Heart left ventricle (tissue), 16 donors: Measurements from ENCODE around the gene MIB1. TPM values are rescaled to one million over a fixed set of nuclear protein-coding genes. Genes with fewer than 3 reads are reported as not detected.

ENCODE experiments used
- ATAC-seq, 4 donors: fragments of 200-7000 bp; cut with Tn5 transposase; one replicate each; pipeline ENCODE4 v1.9.1; 2020 to 2022; ENCODE audit warnings: moderate library complexity in 4 of 4, mild to moderate bottlenecking in 3 of 4, moderate number of reproducible peaks in 1 of 4
- DNase-seq, 5 donors: peaks; one replicate each; pipeline ENCODE4 v3.0.0-alpha.2; 2020
- H3K27ac ChIP-seq, 12 donors: fragments of 200-600 bp; sonication (generic) in 4 of 12; one replicate each; pipeline versions ENCODE4 v1.5.0 to v1.8.0; 2016 to 2022; ENCODE audit warnings: mild to moderate bottlenecking in 2 of 12
- H3K27me3 ChIP-seq, 9 donors: fragments of 200-600 bp; sonication (generic) in 2 of 9; one replicate each; pipeline versions ENCODE4 v1.5.1 to v1.8.0; 2016 to 2022; ENCODE audit warnings: mild to moderate bottlenecking in 3 of 9
- H3K36me3 ChIP-seq, 9 donors: fragments of 200-600 bp; sonication (generic) in 2 of 9; one replicate each; pipeline versions ENCODE4 v1.5.0 to v1.8.0; 2018 to 2022; ENCODE audit warnings: mild to moderate bottlenecking in 2 of 9
- H3K4me1 ChIP-seq, 12 donors: fragments of 200-600 bp; sonication (generic) in 4 of 12; one replicate each; pipeline versions ENCODE4 v1.5.0 to v1.8.0; 2016 to 2022; ENCODE audit warnings: mild to moderate bottlenecking in 3 of 12
- H3K4me3 ChIP-seq, 12 donors: fragments of 200-600 bp; sonication (generic) in 4 of 12; one replicate each; pipeline versions ENCODE4 v1.5.0 to v1.8.0; 2017 to 2022; ENCODE audit warnings: mild to moderate bottlenecking in 9 of 12, moderate library complexity in 4 of 12
- H3K9me3 ChIP-seq, 12 donors: fragments of 200-600 bp; sonication (generic) in 4 of 12; one replicate each; pipeline versions ENCODE4 v1.5.0 to v1.8.0; 2016 to 2022; ENCODE audit warnings: mild to moderate bottlenecking in 1 of 12
- CTCF ChIP-seq, 12 donors: fragments of 200-600 bp; sonication (generic) in 4 of 12; IDR thresholded peaks; one replicate each; pipeline versions ENCODE4 v1.5.0 to v1.8.0; 2018 to 2022; ENCODE audit warnings: antibody characterized with exemption in 12 of 12, mild to moderate bottlenecking in 5 of 12
- POLR2A ChIP-seq, 2 donors: fragments of 450-650 bp; IDR thresholded peaks; one replicate each; pipeline ENCODE4 v1.6.1; 2017; ENCODE audit warnings: antibody characterized with exemption in 2 of 2, mild to moderate bottlenecking in 2 of 2, moderate library complexity in 2 of 2
- WGBS, 4 donors: extraction: QIAGEN DNeasy Blood & Tissue Kit in 2 of 4; methylation state at CpG; one replicate each; pipeline versions ENCODE4 v1.1.5 to v1.1.7; 2013 to 2018; 5-methylcytosine and 5-hydroxymethylcytosine counted together
- intact Hi-C, 10 donors: fragments of 100-400 bp; cut with DNase I; formaldehyde crosslinking; loops; one replicate each; pipeline versions ENCODE4 v1.11.1 to v1.14.2; 2022
- polyA plus RNA-seq, 2 donors: library from polyadenylated mRNA; stranded (reverse); fragments of 200-250 nt; gene quantifications; one replicate each; pipeline ENCODE4 v1.2.3, GENCODE V29; 2013
- total RNA-seq, 9 donors: library from RNA; depleted of rRNA in 2 of 9; stranded (reverse); fragments of >200 nt in 2 of 9; fragmentation: NEBNext Ultra II Directional in 3 of 9; extraction: Animal tissue kit (Norgen Biotek cat#: 25700) in 3 of 9; gene quantifications; one replicate each; pipeline versions ENCODE4 v1.1.0 to v1.2.4, GENCODE V29; 2016 to 2023
- donor health status: ischemic (EF 13 %, LVEDD 7.1; RV severe dilation, severe dysfunction).
- donor health status: healthy with polysubstance abuse.
- donor health status: DM: no; HTN: yes; CAD: no.
- donor health status: DM: no; HTN: no; CAD: no.
- donor health status: ischemic (EF 25% LVEDD 6.9; RV normal size, moderate dysfunction).
- donor health status: ischemic (EF 25% LVEDD 5.7; RV mildly dilated, moderate dysfunction).
- donor health status: healthy.
- donor health status: DM: yes; HTN: yes; CAD: no.
- donor health status: ischemic (EF 35%, LVEDD 5.7; RV mildly dilated, moderate dysfunction).
- donor health status: nonischemic (EF 11% LVEDD 7.7; RV severe dilation, severe dysfunction).
- donor health status: DM: yes; HTN: yes; CAD: no.
- donor health status: PGD.
- donor health status: ischemic (EF 29% LVEDD 5.4; RV normal size, mild dysfunction).
- donor health status: nonischemic (EF 23%, LVEDD 6.1; RV moderate dilation, normal function).

Gene MIB1
- total and polyA plus RNA-seq, 11 donors = 2.5 to 33.4 (median 19.5) TPM

DNA sequence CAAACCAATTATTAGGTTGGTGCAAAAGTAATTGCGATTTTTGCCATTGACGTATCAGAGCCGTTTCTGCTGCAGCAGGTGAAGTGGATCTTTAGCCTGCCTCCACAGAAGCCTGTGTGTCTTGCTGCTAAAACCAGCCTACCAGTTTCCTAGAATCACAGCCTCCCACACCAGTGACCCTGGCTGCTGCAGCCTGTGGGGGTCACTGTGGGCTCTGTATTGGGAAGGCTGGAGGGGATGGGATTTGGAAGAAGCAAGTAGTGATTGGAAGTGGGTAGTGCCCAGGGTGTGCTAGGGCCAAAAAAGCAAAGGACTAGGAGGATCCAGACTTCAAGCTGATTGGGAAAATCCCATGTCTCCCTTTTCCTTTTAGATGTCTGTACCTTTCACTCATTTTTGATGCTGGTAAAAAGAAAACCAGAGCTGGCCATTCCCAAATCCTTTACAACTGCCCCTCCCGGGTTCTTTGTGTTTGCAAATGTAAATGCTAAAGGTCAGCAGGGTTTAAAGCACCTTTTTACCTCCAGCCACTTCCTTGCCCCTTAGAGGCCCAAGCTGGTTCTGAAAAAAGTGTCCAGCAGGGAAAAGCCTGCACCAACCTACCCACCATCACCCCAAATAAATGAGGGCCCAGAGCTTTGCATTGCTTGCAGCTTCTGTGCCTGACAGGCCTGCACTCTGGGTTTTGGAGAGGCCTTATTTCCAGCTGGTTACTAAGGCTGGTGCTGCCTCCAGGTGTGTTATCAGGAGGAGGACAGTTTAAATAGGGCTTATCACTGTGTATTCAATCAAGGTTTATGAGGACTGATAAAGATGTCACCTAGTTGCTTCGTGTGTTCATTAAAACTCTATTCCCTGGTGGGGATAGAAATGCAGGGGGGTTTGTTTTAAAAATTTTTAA is 172.0 kb downstream of the MIB1 start:
- TF ChIP-seq POLR2A (IDR thresholded peaks at IDR 0.05) = no peak
- TF ChIP-seq CTCF (IDR thresholded peaks at IDR 0.05) = peak in 2 of 12 donors; percentile 25 to 30
- no peak overlapping the region for H3K27ac ChIP-seq
- no peaks in the 10 kb centered on the region for H3K27me3 ChIP-seq
- H3K36me3 ChIP-seq = no peaks in the 10 kb centered on the region
- DNase-seq (no peak), ATAC-seq (peak in 3 of 4 donors; percentile 60 to 67 (median 62))
- H3K4me1 ChIP-seq = no peaks in the 10 kb centered on the region
- peaks cover 0 to 7% (median 0%) of the 10 kb centered on the region in 12 donors for H3K9me3 ChIP-seq
- WGBS, 4 donors = 60 to 70% (median 63%) methylated on average over 5 of the region's 5 CpGs
- intact Hi-C loops = loop anchor here in 9 of 10 donors (2.0 to 10.0 kb wide), 6 partner anchors 252 to 792 kb away; partner anchors contain the start of gene GATA6 (in 3 of the 9)
- H3K4me3 ChIP-seq = no peak overlapping the region

DNA sequence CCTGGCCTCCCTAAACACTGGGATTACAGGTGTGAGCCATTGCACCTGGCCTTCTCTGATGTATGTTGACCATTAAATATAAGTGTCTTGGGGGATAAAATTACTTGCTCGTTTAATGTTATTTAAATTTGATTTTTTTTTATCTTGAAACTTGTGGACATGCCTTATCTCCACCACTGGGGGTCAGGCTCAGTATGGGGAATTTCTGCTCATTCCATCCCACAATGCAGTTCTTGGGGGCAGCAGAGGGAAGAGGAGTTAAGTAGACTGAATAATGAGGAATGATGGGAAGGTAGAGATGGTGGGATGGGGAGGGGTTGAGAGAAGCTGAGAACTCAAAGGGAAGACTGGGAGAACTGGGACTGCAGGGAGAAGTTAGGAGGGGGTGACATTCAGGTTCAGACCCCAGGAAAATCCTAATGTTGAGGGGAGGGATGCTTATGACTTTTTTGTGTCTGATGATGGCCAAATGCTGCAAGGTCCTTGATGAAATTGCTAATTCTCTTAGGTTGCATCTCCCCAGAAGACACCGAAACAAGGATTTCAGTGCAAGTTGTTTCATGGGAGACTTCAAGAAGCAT is 174.2 kb downstream of the MIB1 start:
- Histone ChIP-seq H3K27ac (no peak overlapping the region), H3K27me3 (no peaks in the 10 kb centered on the region), H3K4me3 (no peak overlapping the region), H3K36me3 (no peaks in the 10 kb centered on the region), H3K4me1 (no peaks in the 10 kb centered on the region), H3K9me3 (peaks cover 0 to 25% (median 8%) of the 10 kb centered on the region in 12 donors)
- ATAC-seq = peak in 3 of 4 donors; percentile 70 to 83 (median 76)
- WGBS, 4 donors = 51 to 54% (median 52%) methylated on average over 2 of the region's 2 CpGs
- TF ChIP-seq POLR2A (IDR thresholded peaks at IDR 0.05) (no peak), CTCF (IDR thresholded peaks at IDR 0.05) (peak in 11 of 12 donors; percentile 25 to 63 (median 44))
- intact Hi-C loops = loop anchor here (5.0 to 10.0 kb wide), 6 partner anchors 250 to 790 kb away; partner anchors contain the start of gene GATA6 (in 4 of the 10)
- peak in 2 of 5 donors; percentile 18 to 22 for DNase-seq

GRCh38 chr18:21915546-21915945 is 175.0 kb downstream of the MIB1 start:
- Histone ChIP-seq H3K4me1 (no peaks in the 10 kb centered on the region), H3K27me3 (no peaks in the 10 kb centered on the region), H3K27ac (no peak overlapping the region), H3K36me3 (no peaks in the 10 kb centered on the region), H3K9me3 (peaks cover 0 to 25% (median 8%) of the 10 kb centered on the region in 12 donors), H3K4me3 (no peak overlapping the region)
- TF ChIP-seq CTCF (IDR thresholded peaks at IDR 0.05) = no peak
- TF ChIP-seq POLR2A (IDR thresholded peaks at IDR 0.05) = no peak
- intact Hi-C loops = loop anchor here in 9 of 10 donors (5.0 to 10.0 kb wide), 5 partner anchors 249 to 789 kb away; partner anchors contain the start of gene GATA6 (in 4 of the 9)
- DNase-seq (no peak), ATAC-seq (no peak)
- WGBS, 4 donors = 55 to 67% (median 57%) methylated on average over 9 of the region's 9 CpGs

DNA sequence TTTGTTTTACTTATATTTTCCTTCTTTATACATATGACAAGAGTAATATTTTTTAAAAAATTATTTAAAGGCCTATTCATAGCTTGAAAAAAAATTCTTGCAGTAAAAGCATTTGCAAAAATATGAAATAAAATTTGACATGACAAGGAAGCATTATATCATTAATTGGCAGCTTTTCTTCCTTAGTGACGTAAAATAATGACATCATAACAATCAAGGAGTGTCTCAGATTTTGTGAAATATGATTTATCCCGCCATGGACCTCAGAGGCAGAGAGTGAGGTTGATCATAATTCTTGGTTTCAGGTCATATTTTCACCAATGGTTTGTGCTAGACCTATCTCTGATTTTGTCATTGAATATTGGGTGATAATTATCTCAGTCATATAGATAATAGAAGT is 176.0 kb downstream of the MIB1 start:
- no peaks in the 10 kb centered on the region for H3K36me3 ChIP-seq
- no peaks in the 10 kb centered on the region for H3K27me3 ChIP-seq
- no peaks in the 10 kb centered on the region for H3K4me1 ChIP-seq
- peaks cover 0 to 25% (median 8%) of the 10 kb centered on the region in 12 donors for H3K9me3 ChIP-seq
- H3K27ac ChIP-seq = no peak overlapping the region
- TF ChIP-seq POLR2A (IDR thresholded peaks at IDR 0.05) = no peak
- no peak for DNase-seq
- intact Hi-C loops = loop anchor here in 9 of 10 donors (5.0 to 10.0 kb wide), 5 partner anchors 248 to 788 kb away; partner anchors contain the start of gene GATA6 (in 4 of the 9)
- H3K4me3 ChIP-seq = no peak overlapping the region
- 68 to 81% (median 78%) methylated on average over 2 of the region's 2 CpGs for WGBS, 4 donors
- no peak for ATAC-seq
